ENCODE measurements around the gene RAET1E.

- TF ChIP-seq TFAM (CRISPR knock-in tag; conservative IDR thresholded peaks at IDR 0.05) (no peak), RBM39 (optimal IDR thresholded peaks at IDR 0.05; ENCODE audit: low read depth, low read length) (no peak), MXI1 (IDR thresholded peaks at IDR 0.05; ENCODE audit: low read depth, low read length) (no peak), POLR2AphosphoS2 (IDR thresholded peaks at IDR 0.05; ENCODE audit: low read length) (no peak), SP2 (IDR thresholded peaks at IDR 0.05; ENCODE audit: extremely low read depth, low read depth, low read length, poor library complexity, severe bottlenecking) (no peak)
Measured at GRCh38 chr6:149891259-149891658, 6.7 kb downstream of the RAET1E start.

Data from K562 (cell line).